GM18511 (cell line): ENCODE results near the gene CLIC1.
"Not testable (repeated sequence)": the region's sequence is repeated elsewhere in the genome, so short reads cannot be mapped to it uniquely, and the experiment has no call there.

Experiments
- ATAC-seq: cut with Tn5 transposase; IDR thresholded peaks from one replicate; pipeline ENCODE4 v1.9.1; 2021; ENCODE audit warnings: mild to moderate bottlenecking, moderate library complexity; ENCODE audit not compliant: unreplicated experiment

Gene CLIC1

GRCh38 chr6:31723980-31724691 is 12.2 kb downstream of the CLIC1 start:
- no peak for ATAC-seq

GRCh38 chr6:31723245-31723979 is 12.9 kb downstream of the CLIC1 start, which contains the start of gene MPIG6B:
Gene MPIG6B (plus strand): TSS chr6:31723373. CDS start chr6:31723384, 11 bp downstream.
- no peak for ATAC-seq

GRCh38 chr6:31722173-31722572 is 14.2 kb downstream of the CLIC1 start:
- no peak for ATAC-seq

- no peak for ATAC-seq
Measured at GRCh38 chr6:31721351-31722020, 14.8 kb downstream of the CLIC1 start, which contains the start of gene LY6G6C. Gene LY6G6C (minus strand): TSS chr6:31721746. CDS start chr6:31721679, 67 bp downstream.

GRCh38 chr6:31720196-31720770 is 16.0 kb downstream of the CLIC1 start:
- ATAC-seq: no peak

GRCh38 chr6:31719001-31719400 is 17.3 kb downstream of the CLIC1 start:
- no peak for ATAC-seq

GRCh38 chr6:31718265-31718664 is 18.1 kb downstream of the CLIC1 start:
- no peak for ATAC-seq

GRCh38 chr6:31717499-31718222 is 18.7 kb downstream of the CLIC1 start:
- no peak for ATAC-seq

- ATAC-seq: no peak
Measured at GRCh38 chr6:31715022-31715958, 21.0 kb downstream of the CLIC1 start, which contains the start of gene LY6G6D. Gene LY6G6D (plus strand): TSS chr6:31715348. CDS start chr6:31715356, 8 bp downstream.

GRCh38 chr6:31713991-31714684 is 22.2 kb downstream of the CLIC1 start:
- no peak for ATAC-seq

- no peak for ATAC-seq
Measured at GRCh38 chr6:31713465-31713864, 22.9 kb downstream of the CLIC1 start.

GRCh38 chr6:31712296-31712695 is 24.0 kb downstream of the CLIC1 start:
- no peak for ATAC-seq

GRCh38 chr6:31711233-31711632 is 25.1 kb downstream of the CLIC1 start:
- ATAC-seq: no peak

GRCh38 chr6:31710523-31711219 is 25.7 kb downstream of the CLIC1 start:
- no peak for ATAC-seq

GRCh38 chr6:31709157-31709556 is 27.2 kb downstream of the CLIC1 start:
- not testable (repeated sequence) for ATAC-seq

GRCh38 chr6:31708224-31708623 is 28.1 kb downstream of the CLIC1 start:
- ATAC-seq: no peak

GRCh38 chr6:31707701-31708100 is 28.6 kb downstream of the CLIC1 start:
- no peak for ATAC-seq

GRCh38 chr6:31706599-31706998 is 29.7 kb downstream of the CLIC1 start, which contains the start of gene LY6G6F:
Gene LY6G6F (plus strand): TSS chr6:31706866. CDS start chr6:31706907, 41 bp downstream.
- no peak for ATAC-seq
